Left ventricle myocardium inferior (tissue), 1 donor: Measurements from ENCODE around the gene NR1H3. TPM values are rescaled to one million over a fixed set of nuclear protein-coding genes. Genes with fewer than 3 reads are reported as not detected.

ENCODE experiments used
- DNase-seq: peaks from one replicate; pipeline ENCODE4 v3.0.0-alpha.2; 2020
- H3K27ac ChIP-seq: fragments of 200-600 bp; replicated peaks from 2 replicates; pipeline ENCODE4 v1.8.0; 2021
- H3K27me3 ChIP-seq: fragments of 200-600 bp; 2 replicates; pipeline ENCODE4 v1.8.0; 2021; ENCODE audit warnings: low read depth
- H3K36me3 ChIP-seq: fragments of 200-600 bp; 2 replicates; pipeline ENCODE4 v1.8.0; 2021
- H3K4me1 ChIP-seq: fragments of 200-600 bp; 2 replicates; pipeline ENCODE4 v1.8.0; 2021
- H3K4me3 ChIP-seq: fragments of 200-600 bp; 2 replicates; pipeline ENCODE4 v1.8.0; 2021; ENCODE audit warnings: mild to moderate bottlenecking, moderate library complexity
- H3K9me3 ChIP-seq: fragments of 200-600 bp; replicated peaks from 2 replicates; pipeline ENCODE4 v1.8.0; 2021
- intact Hi-C: fragments of 100-400 bp; cut with micrococcal nuclease; formaldehyde crosslinking; loops from one replicate; pipeline ENCODE4 v1.11.0; 2022
- total RNA-seq: library from RNA; stranded (reverse); fragmentation: NEBNext Ultra II Directional; extraction: Animal tissue kit (Norgen Biotek cat#: 25700); gene quantifications from one replicate; pipeline ENCODE4 v1.2.1, GENCODE V29; 2021
- TF ChIP-seq, protein P1 (sequence below): fragments of 200-600 bp; IDR thresholded peaks from 2 replicates; pipeline ENCODE4 v1.8.0; 2021; ENCODE audit warnings: antibody characterized with exemption, mild to moderate bottlenecking, borderline replicate concordance
- donor health status: DM: no; HTN: yes; CAD: no; lungs with severe emphysema.

NR1H3 gene
- total RNA-seq, 1 donor from 2014 or later, result 11.7 TPM

DNA sequence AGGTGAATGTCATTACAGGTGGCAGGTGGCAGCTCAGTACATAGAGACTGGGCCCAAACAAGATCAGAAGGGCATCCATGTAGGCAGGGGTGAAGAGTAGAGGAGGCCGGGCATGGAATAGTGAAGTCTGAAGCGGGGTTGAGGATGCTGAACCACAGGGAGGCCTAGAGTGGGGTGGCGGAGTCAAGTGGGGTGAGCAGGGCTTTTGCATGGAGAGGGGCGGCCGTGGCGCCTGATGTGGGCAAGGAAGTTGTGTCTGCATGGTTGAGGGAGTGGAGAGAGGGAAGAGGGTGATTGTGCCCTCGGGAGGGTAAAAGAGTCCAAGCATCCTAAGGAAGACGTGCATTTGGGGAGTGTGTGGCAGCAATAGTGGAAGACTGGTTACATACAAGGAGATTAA lies 28.6 kb upstream of the NR1H3 start:
- intact Hi-C loops, result no loop called here
- DNase-seq, result no peak
- H3K36me3 ChIP-seq, result peaks cover 53% of the 10 kb centered on the region
- TF ChIP-seq, protein P1, sequence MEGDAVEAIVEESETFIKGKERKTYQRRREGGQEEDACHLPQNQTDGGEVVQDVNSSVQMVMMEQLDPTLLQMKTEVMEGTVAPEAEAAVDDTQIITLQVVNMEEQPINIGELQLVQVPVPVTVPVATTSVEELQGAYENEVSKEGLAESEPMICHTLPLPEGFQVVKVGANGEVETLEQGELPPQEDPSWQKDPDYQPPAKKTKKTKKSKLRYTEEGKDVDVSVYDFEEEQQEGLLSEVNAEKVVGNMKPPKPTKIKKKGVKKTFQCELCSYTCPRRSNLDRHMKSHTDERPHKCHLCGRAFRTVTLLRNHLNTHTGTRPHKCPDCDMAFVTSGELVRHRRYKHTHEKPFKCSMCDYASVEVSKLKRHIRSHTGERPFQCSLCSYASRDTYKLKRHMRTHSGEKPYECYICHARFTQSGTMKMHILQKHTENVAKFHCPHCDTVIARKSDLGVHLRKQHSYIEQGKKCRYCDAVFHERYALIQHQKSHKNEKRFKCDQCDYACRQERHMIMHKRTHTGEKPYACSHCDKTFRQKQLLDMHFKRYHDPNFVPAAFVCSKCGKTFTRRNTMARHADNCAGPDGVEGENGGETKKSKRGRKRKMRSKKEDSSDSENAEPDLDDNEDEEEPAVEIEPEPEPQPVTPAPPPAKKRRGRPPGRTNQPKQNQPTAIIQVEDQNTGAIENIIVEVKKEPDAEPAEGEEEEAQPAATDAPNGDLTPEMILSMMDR, result no peak
- H3K4me3 ChIP-seq, result no peak overlapping the region
- no peaks in the 10 kb centered on the region for H3K27me3 ChIP-seq
- no peaks in the 10 kb centered on the region for H3K9me3 ChIP-seq
- no peak overlapping the region for H3K27ac ChIP-seq
- H3K4me1 ChIP-seq, result peaks cover 5% of the 10 kb centered on the region

DNA sequence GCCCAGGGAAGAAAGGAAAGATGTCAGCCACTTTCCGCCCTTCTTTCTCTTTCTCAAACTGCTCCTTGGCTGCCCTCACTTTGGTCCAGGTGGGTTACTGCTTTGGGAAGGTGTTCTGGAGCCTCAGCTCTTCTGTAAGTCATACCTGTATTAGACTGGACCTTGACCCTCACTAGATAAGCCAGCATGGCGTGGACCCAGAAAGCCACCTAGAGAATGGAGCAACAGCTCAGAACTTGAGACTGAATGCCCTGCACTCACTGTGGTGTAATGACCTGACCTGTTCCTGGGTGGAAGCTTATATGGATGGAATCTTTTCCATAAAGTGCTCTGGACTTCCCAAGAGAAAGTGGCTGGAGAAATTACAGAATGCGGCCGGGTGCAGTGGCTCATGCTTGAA lies 24.7 kb upstream of the NR1H3 start:
- Histone ChIP-seq H3K4me1 (peaks cover 18% of the 10 kb centered on the region), H3K36me3 (peaks cover 41% of the 10 kb centered on the region), H3K27ac (no peak overlapping the region), H3K27me3 (no peaks in the 10 kb centered on the region), H3K4me3 (no peak overlapping the region), H3K9me3 (no peaks in the 10 kb centered on the region)
- TF ChIP-seq, protein P1, result no peak
- intact Hi-C loops, result no loop called here
- no peak for DNase-seq

DNA sequence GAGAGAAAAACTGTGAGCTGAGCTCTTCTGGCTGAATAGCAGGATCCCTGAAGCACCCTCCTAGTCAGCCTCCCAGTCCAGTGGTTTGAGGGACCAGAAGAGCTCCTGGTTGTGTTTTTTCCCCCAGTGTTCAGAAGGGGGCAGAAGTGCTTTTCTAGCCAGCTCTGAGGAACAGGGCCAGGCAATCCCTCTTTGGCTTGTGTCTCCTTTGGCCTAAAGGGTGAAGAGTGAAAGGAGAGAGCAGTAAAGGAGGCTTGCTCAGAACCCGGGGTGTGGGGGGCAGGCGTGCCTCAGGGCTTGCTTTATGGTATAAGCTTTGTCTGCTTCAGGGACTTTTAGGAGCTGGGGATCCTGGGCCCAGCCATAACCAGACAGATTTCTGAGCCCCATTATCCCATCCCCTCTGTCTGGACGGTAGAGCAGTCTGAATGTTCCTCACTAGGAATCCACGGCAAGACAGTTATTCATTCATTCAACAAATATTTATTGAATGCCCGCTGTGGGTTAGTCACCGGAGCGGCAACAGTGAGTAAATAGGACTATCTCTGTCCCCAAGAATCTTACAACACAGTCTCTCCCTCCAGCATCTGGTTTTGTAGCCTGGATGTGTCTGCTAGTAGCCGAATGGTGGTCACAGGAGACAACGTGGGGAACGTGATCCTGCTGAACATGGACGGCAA lies 23.7 kb upstream of the NR1H3 start:
- intact Hi-C loops, result no loop called here
- DNase-seq, result peak; percentile 33
- Histone ChIP-seq H3K4me1 (peaks cover 28% of the 10 kb centered on the region), H3K36me3 (peaks cover 42% of the 10 kb centered on the region), H3K4me3 (peak overlapping the region; percentile 37), H3K9me3 (no peaks in the 10 kb centered on the region), H3K27me3 (no peaks in the 10 kb centered on the region), H3K27ac (peak overlapping the region; percentile 64)
- TF ChIP-seq, protein P1, result peak; percentile 54

DNA sequence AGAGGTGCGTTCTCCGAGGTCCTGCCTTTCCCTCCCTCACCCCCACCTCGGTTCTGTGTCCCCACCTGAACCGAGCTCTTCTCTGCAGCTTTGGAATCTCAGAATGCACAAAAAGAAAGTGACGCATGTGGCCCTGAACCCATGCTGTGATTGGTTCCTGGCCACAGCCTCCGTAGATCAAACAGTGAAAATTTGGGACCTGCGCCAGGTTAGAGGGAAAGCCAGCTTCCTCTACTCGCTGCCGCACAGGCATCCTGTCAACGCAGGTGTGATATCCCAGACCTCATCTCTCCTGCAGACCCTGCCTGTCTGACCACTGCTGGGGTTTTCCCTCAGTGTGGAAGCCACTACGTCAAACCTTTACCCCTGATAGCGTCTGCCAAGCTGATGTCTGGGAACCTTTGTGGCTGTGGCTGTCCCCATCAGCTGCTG lies 23.1 kb upstream of the NR1H3 start:
- TF ChIP-seq, protein P1, result no peak
- Histone ChIP-seq H3K27ac (peak overlapping the region; percentile 64), H3K36me3 (peaks cover 48% of the 10 kb centered on the region), H3K9me3 (no peaks in the 10 kb centered on the region), H3K4me1 (peaks cover 34% of the 10 kb centered on the region), H3K4me3 (peak overlapping the region; percentile 37), H3K27me3 (no peaks in the 10 kb centered on the region)
- intact Hi-C loops, result no loop called here
- DNase-seq, result no peak

DNA sequence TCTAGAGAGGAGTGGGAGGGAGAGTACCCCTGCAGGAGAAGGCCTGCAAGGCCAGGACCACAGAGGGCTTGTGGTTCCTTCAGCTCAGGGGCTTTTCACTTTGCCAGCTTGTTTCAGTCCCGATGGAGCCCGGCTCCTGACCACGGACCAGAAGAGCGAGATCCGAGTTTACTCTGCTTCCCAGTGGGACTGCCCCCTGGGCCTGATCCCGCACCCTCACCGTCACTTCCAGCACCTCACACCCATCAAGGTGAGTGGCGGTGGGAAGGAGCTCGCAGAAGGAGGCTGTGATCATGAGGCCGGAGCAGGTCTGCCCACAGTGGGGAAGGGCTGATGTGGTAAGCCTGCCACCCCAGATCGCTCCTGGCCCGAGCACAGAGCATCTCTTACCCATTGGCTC lies 22.6 kb upstream of the NR1H3 start:
- H3K27ac ChIP-seq, result peak overlapping the region; percentile 64
- TF ChIP-seq, protein P1, result no peak
- no peaks in the 10 kb centered on the region for H3K27me3 ChIP-seq
- intact Hi-C loops, result no loop called here
- H3K36me3 ChIP-seq, result peaks cover 48% of the 10 kb centered on the region
- H3K4me1 ChIP-seq, result peaks cover 39% of the 10 kb centered on the region
- H3K4me3 ChIP-seq, result no peak overlapping the region
- H3K9me3 ChIP-seq, result no peaks in the 10 kb centered on the region
- no peak for DNase-seq
